ENCODE data around the gene TMEM165.
A peak's percentile ranks its signal among the peaks of the same experiment; 100 is the strongest.
"Not testable (repeated sequence)": the region's sequence is repeated elsewhere in the genome, so short reads cannot be mapped to it uniquely, and the experiment has no call there.

Gene TMEM165

DNA sequence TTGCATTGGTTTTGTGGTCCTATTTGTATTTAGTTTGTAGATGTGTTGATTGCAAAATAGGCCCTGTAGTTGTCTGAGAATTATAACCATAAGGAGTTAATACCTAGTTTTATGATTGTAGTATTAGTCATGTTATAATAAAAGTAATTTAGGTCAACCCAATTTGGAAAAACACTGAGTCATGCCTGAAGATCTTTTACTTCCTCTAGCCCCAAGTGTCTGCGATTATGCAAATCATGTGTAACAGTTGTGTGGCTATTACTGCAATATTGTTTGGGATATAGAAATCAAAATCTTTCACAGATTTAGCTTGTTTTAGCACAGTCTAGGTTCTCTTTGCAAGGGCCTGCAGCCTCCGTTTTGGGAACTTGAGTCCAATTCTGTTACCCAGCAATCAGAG lies 37.1 kb upstream of the TMEM165 start:
- peak; percentile 72 for DNase-seq (ENCODE audit: low read depth)
- H3K4me3 ChIP-seq (ENCODE audit: low read depth, low read length), result no peak overlapping the region
- TF ChIP-seq, protein P1, sequence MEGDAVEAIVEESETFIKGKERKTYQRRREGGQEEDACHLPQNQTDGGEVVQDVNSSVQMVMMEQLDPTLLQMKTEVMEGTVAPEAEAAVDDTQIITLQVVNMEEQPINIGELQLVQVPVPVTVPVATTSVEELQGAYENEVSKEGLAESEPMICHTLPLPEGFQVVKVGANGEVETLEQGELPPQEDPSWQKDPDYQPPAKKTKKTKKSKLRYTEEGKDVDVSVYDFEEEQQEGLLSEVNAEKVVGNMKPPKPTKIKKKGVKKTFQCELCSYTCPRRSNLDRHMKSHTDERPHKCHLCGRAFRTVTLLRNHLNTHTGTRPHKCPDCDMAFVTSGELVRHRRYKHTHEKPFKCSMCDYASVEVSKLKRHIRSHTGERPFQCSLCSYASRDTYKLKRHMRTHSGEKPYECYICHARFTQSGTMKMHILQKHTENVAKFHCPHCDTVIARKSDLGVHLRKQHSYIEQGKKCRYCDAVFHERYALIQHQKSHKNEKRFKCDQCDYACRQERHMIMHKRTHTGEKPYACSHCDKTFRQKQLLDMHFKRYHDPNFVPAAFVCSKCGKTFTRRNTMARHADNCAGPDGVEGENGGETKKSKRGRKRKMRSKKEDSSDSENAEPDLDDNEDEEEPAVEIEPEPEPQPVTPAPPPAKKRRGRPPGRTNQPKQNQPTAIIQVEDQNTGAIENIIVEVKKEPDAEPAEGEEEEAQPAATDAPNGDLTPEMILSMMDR (conservative IDR thresholded peaks at IDR 0.05; ENCODE audit: low read depth, low read length), result no peak

DNA sequence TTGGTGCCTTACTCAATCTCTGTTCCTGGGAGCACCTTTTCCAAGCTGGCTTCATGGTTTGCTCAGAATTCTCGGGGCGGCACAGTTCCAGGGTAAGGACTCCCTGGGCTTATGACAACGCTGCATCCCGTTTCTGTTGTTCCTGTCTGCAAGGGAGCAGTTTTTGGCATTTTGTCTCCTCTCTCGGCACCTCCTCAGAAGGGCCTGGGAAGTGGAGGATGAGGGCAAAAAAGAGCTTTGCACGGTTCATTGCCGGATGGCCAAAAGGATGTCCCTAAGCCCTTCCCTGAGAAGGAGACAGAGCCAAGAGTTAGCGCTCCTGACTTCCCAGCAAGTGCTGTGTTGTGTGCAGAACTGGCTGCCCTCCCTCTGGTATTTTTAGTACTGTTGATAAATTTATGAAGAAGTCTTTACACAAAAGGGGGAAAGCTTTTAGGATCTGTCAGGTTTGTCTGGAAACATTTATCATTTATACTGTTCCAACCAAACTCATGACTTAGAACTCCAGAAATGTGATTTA lies 36.3 kb upstream of the TMEM165 start:
- DNase-seq (ENCODE audit: low read depth), result no peak
- no peak overlapping the region for H3K4me3 ChIP-seq (ENCODE audit: low read depth, low read length)
- TF ChIP-seq, protein P1 (conservative IDR thresholded peaks at IDR 0.05; ENCODE audit: low read depth, low read length), result no peak

DNA sequence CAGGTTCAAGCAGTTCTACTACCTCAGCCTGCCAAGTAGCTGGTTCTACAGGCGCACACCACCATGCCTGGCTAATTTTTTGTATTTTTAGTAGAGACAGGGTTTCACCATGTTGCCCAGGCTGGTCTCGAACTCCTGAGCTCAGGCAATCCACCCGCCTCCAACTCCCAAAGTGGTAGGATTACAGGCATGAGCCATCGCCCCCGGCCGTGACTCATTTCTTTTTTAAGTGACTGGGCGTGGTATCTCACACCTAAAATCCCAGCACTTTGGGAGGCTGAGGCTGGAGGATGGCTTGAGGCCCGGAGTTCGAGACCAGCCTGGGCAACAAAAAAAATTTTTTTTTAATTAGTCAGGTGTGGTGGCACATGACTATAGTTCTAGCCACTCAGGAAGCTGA lies 32.8 kb upstream of the TMEM165 start:
- DNase-seq (ENCODE audit: low read depth), result not testable (repeated sequence)

DNA sequence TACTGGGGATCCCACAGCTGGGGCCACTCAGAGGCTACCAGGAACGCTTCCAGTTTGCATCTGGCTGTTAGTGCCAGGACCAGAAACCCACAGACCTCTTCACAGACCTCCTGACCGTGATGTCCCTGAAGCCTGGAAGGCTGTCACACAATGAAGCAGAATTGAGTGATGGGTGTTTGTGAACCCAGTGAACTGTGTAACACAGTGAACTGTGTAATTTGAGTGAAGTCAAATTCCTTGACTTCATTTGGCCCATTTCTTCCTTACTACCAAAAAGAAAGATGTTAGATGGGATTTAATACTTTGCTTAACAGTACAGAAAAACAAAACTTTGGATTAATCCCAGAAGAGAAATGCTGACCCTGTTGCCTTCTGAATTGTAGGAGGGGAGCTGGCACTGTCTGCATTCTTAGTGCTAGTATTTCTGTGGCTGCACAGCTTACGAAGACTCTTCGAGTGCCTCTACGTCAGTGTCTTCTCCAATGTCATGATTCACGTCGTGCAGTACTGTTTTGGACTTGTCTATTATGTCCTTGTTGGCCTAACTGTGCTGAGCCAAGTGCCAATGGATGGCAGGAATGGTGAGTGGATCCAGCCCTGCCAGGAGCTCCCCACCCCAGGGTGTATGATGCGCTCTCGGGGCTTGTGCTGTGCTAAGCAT lies 31.9 kb upstream of the TMEM165 start:
- DNase-seq (ENCODE audit: low read depth), result no peak
- no peak overlapping the region for H3K4me3 ChIP-seq (ENCODE audit: low read depth, low read length)
- TF ChIP-seq, protein P1 (conservative IDR thresholded peaks at IDR 0.05; ENCODE audit: low read depth, low read length), result no peak

More for the DNA sequence above, 32.8 kb upstream of the TMEM165 start:
- H3K4me3 ChIP-seq (ENCODE audit: low read depth, low read length), result not testable (repeated sequence)

DNA sequence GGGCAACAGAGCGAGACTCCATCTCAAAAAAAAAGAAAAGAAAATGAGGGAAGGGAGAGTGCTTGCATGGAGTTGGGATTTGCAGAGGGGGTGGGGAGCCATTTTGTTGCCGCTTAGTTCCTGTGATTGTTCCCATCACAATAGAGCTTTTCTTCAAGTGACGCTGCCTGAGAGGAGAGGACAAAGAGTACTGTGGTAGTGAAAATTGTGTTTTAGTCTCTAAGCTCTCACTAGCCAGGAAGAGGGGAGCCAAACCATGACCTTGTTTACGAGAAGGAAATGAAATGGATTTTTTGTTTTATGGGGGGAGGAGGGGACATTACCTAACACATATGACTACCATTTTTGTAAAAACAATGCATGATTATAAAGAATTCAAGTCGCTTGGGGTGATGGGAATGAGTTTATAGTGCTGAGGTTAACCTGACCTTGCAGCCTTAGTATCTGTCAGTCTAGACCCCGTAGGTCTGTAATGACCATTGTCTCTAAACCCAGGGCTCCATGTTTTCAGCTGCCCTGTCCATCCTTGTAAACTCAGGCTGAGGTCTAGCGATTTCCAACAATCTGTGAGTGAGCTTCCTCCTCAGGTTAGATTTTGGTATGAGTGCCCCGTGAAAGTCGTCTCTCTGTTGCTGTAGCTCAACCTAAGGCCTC lies 30.9 kb upstream of the TMEM165 start:
- TF ChIP-seq, protein P1 (conservative IDR thresholded peaks at IDR 0.05; ENCODE audit: low read depth, low read length), result no peak
- H3K4me3 ChIP-seq (ENCODE audit: low read depth, low read length), result no peak overlapping the region
- no peak for DNase-seq (ENCODE audit: low read depth)

DNA sequence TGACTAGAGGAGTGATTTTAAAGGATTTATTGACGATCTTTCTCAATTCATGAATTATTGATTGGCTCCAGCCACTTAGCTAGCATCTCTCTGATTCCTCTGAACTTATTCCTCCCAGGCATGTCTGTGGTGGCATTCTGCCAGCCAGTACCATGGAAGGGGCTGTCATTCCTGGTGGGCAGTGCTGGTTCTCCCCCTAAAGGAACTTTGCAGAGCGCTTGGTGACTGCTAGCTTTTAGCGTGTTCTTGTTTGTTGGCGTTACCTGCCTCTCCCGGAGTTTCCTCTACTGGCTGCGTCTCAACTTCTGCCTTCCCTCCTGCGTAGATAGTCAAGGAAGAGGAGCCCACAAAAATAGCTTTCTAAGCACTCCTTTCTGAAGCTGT lies 30.4 kb upstream of the TMEM165 start:
- H3K4me3 ChIP-seq (ENCODE audit: low read depth, low read length), result no peak overlapping the region
- DNase-seq (ENCODE audit: low read depth), result no peak
- TF ChIP-seq, protein P1 (conservative IDR thresholded peaks at IDR 0.05; ENCODE audit: low read depth, low read length), result no peak

DNA sequence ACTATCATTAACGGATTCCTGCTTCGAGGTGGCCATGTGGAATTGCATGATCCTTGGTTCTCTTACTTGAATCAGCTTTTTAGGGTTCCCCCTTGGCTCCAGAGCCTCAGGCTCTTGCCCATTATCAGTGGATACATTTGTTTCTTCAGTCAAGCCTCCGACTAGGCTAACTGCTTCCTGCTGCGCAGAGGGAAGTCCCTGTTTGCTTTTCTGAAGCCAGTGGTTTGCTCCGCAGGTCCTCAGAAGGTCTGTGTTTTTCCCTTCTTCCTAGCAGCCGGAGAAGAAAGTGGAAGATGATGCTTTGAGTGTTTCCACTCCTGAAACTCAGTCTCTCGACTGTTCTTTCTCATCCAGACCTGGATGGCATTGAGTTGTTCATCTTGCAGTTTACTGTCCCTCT lies 29.1 kb upstream of the TMEM165 start:
- H3K4me3 ChIP-seq (ENCODE audit: low read depth, low read length), result peak overlapping the region; percentile 13
- DNase-seq (ENCODE audit: low read depth), result peak; percentile 82
- TF ChIP-seq, protein P1 (conservative IDR thresholded peaks at IDR 0.05; ENCODE audit: low read depth, low read length), result no peak

All from choroid plexus epithelial cell (primary cell).